ENCODE data around the gene LGMN. TPM values are rescaled to one million over a fixed set of nuclear protein-coding genes. Genes with fewer than 3 reads are reported as not detected.

The LGMN gene
- total and polyA plus RNA-seq, 2 experiments from 2014 or later: 60.0 to 83.5 TPM

- TF ChIP-seq ZNF462 (CRISPR knock-in tag; IDR thresholded peaks at IDR 0.05) (no peak), ZNF331 (CRISPR knock-in tag; IDR thresholded peaks at IDR 0.05; ENCODE audit: low read depth) (no peak), EZH2phosphoT487 (IDR thresholded peaks at IDR 0.05; ENCODE audit: unreplicated experiment) (no peak), EZH2 (IDR thresholded peaks at IDR 0.05; ENCODE audit: low read depth, unreplicated experiment) (no peak), POLR2AphosphoS5 (IDR thresholded peaks at IDR 0.05; ENCODE audit: low read depth) (no peak), ETS1 (IDR thresholded peaks at IDR 0.05) (no peak)
Observed at GRCh38 chr14:92658160-92658559, 90.3 kb downstream of the LGMN start (continued).

GRCh38 chr14:92657457-92658142 is 90.8 kb downstream of the LGMN start:
- ATAC-seq: peak; percentile 77
- H3K4me3 ChIP-seq: no peak overlapping the region
- no peak overlapping the region for H3K4me3 Mint-ChIP-seq
- no peaks in the 10 kb centered on the region for H3K36me3 ChIP-seq (ENCODE audit: insufficient read depth)
- H3F3A ChIP-seq (replicated peaks; ENCODE audit: low read depth): no peaks in the 10 kb centered on the region
- no peaks in the 10 kb centered on the region for H3K79me2 ChIP-seq (replicated peaks; ENCODE audit: insufficient read depth)
- no peak overlapping the region for H3K27ac Mint-ChIP-seq
- H3K27me3 Mint-ChIP-seq (ENCODE audit: insufficient read depth, low read depth, poor library complexity): peaks cover 9% of the 10 kb centered on the region
- H3K4me1 ChIP-seq (ENCODE audit: insufficient read depth): no peaks in the 10 kb centered on the region
- no peak overlapping the region for H3K4me2 ChIP-seq
- H3K9me3 Mint-ChIP-seq: no peaks in the 10 kb centered on the region; the same call in 1 of the 3 replicates
- H3K27ac ChIP-seq (ENCODE audit: low read depth): no peak overlapping the region
- no peak overlapping the region for H2AFZ ChIP-seq
- H4K20me1 ChIP-seq (replicated peaks; ENCODE audit: insufficient read depth): no peaks in the 10 kb centered on the region
- no peak for DNase-seq (ENCODE audit: low spot score)
- no peak for TF ChIP-seq CREB1 (CRISPR knock-in tag; IDR thresholded peaks at IDR 0.05; ENCODE audit: low read depth)
- H3K36me3 Mint-ChIP-seq (ENCODE audit: low read depth): no peaks in the 10 kb centered on the region; the same call in 2 of the 3 replicates
- H3K9me2 ChIP-seq (ENCODE audit: insufficient read depth): no peaks in the 10 kb centered on the region
- peaks cover 2% of the 10 kb centered on the region; the same call in 2 of the 3 replicates for H3K4me1 Mint-ChIP-seq
- H3K27me3 ChIP-seq (ENCODE audit: insufficient read depth): no peaks in the 10 kb centered on the region

Data from GM23338 (cell line).